HEK293 (cell line): ENCODE data around the gene DOCK4.

Experiments used
- KLF8 ChIP-seq: fragments of 450-650 bp; formaldehyde crosslinking; IDR thresholded peaks from 2 replicates; pipeline ENCODE4 v1.5.1; 2016; ENCODE audit warnings: missing biosample characterization, missing genetic modification characterization
- ZFP41 ChIP-seq: fragments of 450-650 bp; formaldehyde crosslinking; IDR thresholded peaks from 2 replicates; pipeline ENCODE4 v1.5.1; 2016; ENCODE audit warnings: missing biosample characterization, missing genetic modification characterization, borderline replicate concordance
- ZNF132 ChIP-seq: fragments of 450-650 bp; formaldehyde crosslinking; IDR thresholded peaks from 2 replicates; pipeline ENCODE4 v1.5.1; 2017; ENCODE audit warnings: missing biosample characterization, missing genetic modification characterization, borderline replicate concordance
- ZNF157 ChIP-seq: fragments of 450-650 bp; formaldehyde crosslinking; IDR thresholded peaks from 2 replicates; pipeline ENCODE4 v1.5.1; 2016; ENCODE audit warnings: missing biosample characterization, missing genetic modification characterization
- ZNF184 ChIP-seq: fragments of 450-650 bp; IDR thresholded peaks from 2 replicates; pipeline ENCODE4 v1.5.1; 2018; ENCODE audit warnings: missing biosample characterization, mild to moderate bottlenecking, missing genetic modification characterization
- ZNF19 ChIP-seq: fragments of 450-650 bp; formaldehyde crosslinking; IDR thresholded peaks from 2 replicates; pipeline ENCODE4; 2016; ENCODE audit warnings: missing biosample characterization, missing genetic modification characterization, low read depth
- ZNF2 ChIP-seq: fragments of 450-650 bp; formaldehyde crosslinking; IDR thresholded peaks from 2 replicates; pipeline ENCODE4 v1.5.1; 2016; ENCODE audit warnings: missing biosample characterization, missing genetic modification characterization
- ZNF239 ChIP-seq: fragments of 450-650 bp; formaldehyde crosslinking; IDR thresholded peaks from 2 replicates; pipeline ENCODE4 v1.5.1; 2016; ENCODE audit warnings: missing biosample characterization, missing genetic modification characterization
- ZNF24 ChIP-seq: fragments of 450-650 bp; formaldehyde crosslinking; IDR thresholded peaks from 2 replicates; pipeline ENCODE4 v1.5.1; 2016; ENCODE audit warnings: missing biosample characterization, missing genetic modification characterization
- ZNF248 ChIP-seq: fragments of 450-650 bp; formaldehyde crosslinking; IDR thresholded peaks from 2 replicates; pipeline ENCODE4 v1.5.1; 2017; ENCODE audit warnings: missing biosample characterization, missing genetic modification characterization
- ZNF292 ChIP-seq: fragments of 450-650 bp; formaldehyde crosslinking; IDR thresholded peaks from 2 replicates; pipeline ENCODE4 v1.5.1; 2016; ENCODE audit warnings: low read depth, missing biosample characterization, missing genetic modification characterization, borderline replicate concordance
- ZNF423 ChIP-seq: fragments of 450-650 bp; formaldehyde crosslinking; IDR thresholded peaks from 2 replicates; pipeline ENCODE4 v1.5.1; 2016; ENCODE audit warnings: missing biosample characterization, missing genetic modification characterization
- ZNF433 ChIP-seq: fragments of 450-650 bp; formaldehyde crosslinking; IDR thresholded peaks from 2 replicates; pipeline ENCODE4 v1.5.1; 2016; ENCODE audit warnings: missing biosample characterization, missing genetic modification characterization, low read depth
- ZNF549 ChIP-seq: fragments of 450-650 bp; IDR thresholded peaks from 2 replicates; pipeline ENCODE4 v1.5.1; 2018; ENCODE audit warnings: missing biosample characterization, missing genetic modification characterization, mild to moderate bottlenecking, inconsistent platforms, moderate library complexity
- ZNF626 ChIP-seq: fragments of 450-650 bp; sonication (Bioruptor Pico); formaldehyde crosslinking; IDR thresholded peaks from 2 replicates; pipeline ENCODE4 v1.5.1; 2018; ENCODE audit warnings: missing biosample characterization, missing genetic modification characterization, inconsistent platforms
- ZNF664 ChIP-seq: fragments of 450-650 bp; formaldehyde crosslinking; IDR thresholded peaks from 2 replicates; pipeline ENCODE4 v1.5.1; 2016; ENCODE audit warnings: missing biosample characterization, missing genetic modification characterization
- ZNF677 ChIP-seq: fragments of 450-650 bp; IDR thresholded peaks from 2 replicates; pipeline ENCODE4 v1.5.0; 2018; ENCODE audit warnings: missing biosample characterization, mild to moderate bottlenecking, missing genetic modification characterization, moderate library complexity
- ZNF707 ChIP-seq: fragments of 450-650 bp; formaldehyde crosslinking; IDR thresholded peaks from 2 replicates; pipeline ENCODE4 v1.5.1; 2016; ENCODE audit warnings: missing biosample characterization, missing genetic modification characterization
- ZNF791 ChIP-seq: fragments of 450-650 bp; formaldehyde crosslinking; IDR thresholded peaks from 2 replicates; pipeline ENCODE4 v1.5.1; 2016; ENCODE audit warnings: missing biosample characterization, missing genetic modification characterization
- ZNF837 ChIP-seq: fragments of 450-650 bp; formaldehyde crosslinking; IDR thresholded peaks from 2 replicates; pipeline ENCODE4 v1.5.1; 2016; ENCODE audit warnings: missing biosample characterization, missing genetic modification characterization
- ZNF843 ChIP-seq: fragments of 450-650 bp; formaldehyde crosslinking; IDR thresholded peaks from 2 replicates; pipeline ENCODE4 v1.5.1; 2016; ENCODE audit warnings: missing biosample characterization, missing genetic modification characterization
- ZSCAN16 ChIP-seq: fragments of 450-650 bp; formaldehyde crosslinking; IDR thresholded peaks from 2 replicates; pipeline ENCODE4 v1.5.1; 2016; ENCODE audit warnings: missing biosample characterization, missing genetic modification characterization
- ZSCAN30 ChIP-seq: fragments of 450-650 bp; IDR thresholded peaks from 2 replicates; pipeline ENCODE4 v1.5.1; 2018; ENCODE audit warnings: missing biosample characterization, mild to moderate bottlenecking, missing genetic modification characterization, moderate library complexity
- TF ChIP-seq, protein P1 (sequence below): fragments of 450-650 bp; formaldehyde crosslinking; IDR thresholded peaks from 2 replicates; pipeline ENCODE4 v1.5.1; 2016; ENCODE audit warnings: missing biosample characterization, missing genetic modification characterization, low read depth
- TF ChIP-seq, protein P2 (sequence below): fragments of 450-650 bp; IDR thresholded peaks from 2 replicates; pipeline ENCODE4 v1.5.1; 2018; ENCODE audit warnings: missing biosample characterization, missing genetic modification characterization
- TF ChIP-seq, protein P3 (sequence below): fragments of 450-650 bp; formaldehyde crosslinking; IDR thresholded peaks from 2 replicates; pipeline ENCODE4 v1.5.0; 2017; ENCODE audit warnings: missing biosample characterization, missing genetic modification characterization, borderline replicate concordance
- TF ChIP-seq, protein P4 (sequence below): fragments of 450-650 bp; formaldehyde crosslinking; IDR thresholded peaks from 2 replicates; pipeline ENCODE4 v1.5.1; 2016; ENCODE audit warnings: missing biosample characterization, missing genetic modification characterization
- TF ChIP-seq, protein P5 (sequence below): fragments of 450-650 bp; formaldehyde crosslinking; conservative IDR thresholded peaks from 2 replicates; pipeline ENCODE4 v1.5.1; 2016; ENCODE audit warnings: low read depth, missing biosample characterization, missing genetic modification characterization

Gene DOCK4

DNA sequence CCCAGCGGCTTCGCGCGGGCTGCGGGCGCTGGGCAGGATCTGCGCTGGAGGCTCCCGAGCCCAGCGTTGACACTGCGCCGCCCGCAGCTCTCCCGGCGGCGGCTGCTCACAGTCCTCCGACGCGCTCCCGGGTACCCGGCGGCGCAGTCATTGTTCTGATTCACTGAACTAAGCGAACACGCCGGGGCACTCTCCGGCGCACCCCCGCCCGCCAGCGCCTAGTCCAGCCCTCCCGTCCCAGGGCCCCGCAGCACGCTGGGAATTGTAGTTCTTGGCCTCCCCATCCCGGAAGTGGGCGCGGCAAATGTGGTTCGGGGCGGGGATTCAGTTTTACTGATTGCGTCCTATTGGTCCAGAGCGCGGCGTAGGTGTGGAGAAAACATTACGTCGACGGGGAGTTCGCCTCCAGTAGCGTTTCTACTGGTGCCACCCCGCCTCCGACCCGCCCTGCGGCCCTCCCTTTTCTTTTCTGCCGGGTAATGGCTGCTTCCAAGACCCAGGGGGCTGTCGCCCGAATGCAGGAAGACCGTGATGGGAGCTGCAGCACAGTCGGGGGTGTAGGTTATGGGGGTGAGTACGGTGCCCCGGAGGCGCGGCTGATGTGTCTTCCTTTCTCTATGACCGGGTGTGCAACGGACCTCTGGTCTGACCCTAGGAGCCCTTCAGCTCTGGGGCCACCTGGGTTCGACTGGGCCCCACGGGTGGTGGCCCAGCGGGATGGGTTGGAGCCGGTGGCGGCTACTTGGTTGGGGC, at the start of gene DOCK4, which contains the start of gene ZNF277 (continued):
- peak; percentile 81; the same call in 1 of the 2 replicates for TF ChIP-seq ZNF837 (tag by site-specific recombination)
- TF ChIP-seq ZNF19 (tag by site-specific recombination) = no peak
- no peak for TF ChIP-seq ZNF677 (tag by site-specific recombination)
- TF ChIP-seq ZFP41 (tag by site-specific recombination) = no peak
- TF ChIP-seq ZNF157 (tag by site-specific recombination) = no peak
- TF ChIP-seq ZSCAN16 = 0 out of 2 replicates have a peak, but pooled peaks have one; percentile 16
- TF ChIP-seq ZNF24 (tag by site-specific recombination) = peak; percentile 14; the same call in 1 of the 2 replicates
- TF ChIP-seq, protein P1, sequence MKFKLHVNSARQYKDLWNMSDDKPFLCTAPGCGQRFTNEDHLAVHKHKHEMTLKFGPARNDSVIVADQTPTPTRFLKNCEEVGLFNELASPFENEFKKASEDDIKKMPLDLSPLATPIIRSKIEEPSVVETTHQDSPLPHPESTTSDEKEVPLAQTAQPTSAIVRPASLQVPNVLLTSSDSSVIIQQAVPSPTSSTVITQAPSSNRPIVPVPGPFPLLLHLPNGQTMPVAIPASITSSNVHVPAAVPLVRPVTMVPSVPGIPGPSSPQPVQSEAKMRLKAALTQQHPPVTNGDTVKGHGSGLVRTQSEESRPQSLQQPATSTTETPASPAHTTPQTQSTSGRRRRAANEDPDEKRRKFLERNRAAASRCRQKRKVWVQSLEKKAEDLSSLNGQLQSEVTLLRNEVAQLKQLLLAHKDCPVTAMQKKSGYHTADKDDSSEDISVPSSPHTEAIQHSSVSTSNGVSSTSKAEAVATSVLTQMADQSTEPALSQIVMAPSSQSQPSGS (tag by site-specific recombination) = peak; percentile 79
- TF ChIP-seq, protein P2, sequence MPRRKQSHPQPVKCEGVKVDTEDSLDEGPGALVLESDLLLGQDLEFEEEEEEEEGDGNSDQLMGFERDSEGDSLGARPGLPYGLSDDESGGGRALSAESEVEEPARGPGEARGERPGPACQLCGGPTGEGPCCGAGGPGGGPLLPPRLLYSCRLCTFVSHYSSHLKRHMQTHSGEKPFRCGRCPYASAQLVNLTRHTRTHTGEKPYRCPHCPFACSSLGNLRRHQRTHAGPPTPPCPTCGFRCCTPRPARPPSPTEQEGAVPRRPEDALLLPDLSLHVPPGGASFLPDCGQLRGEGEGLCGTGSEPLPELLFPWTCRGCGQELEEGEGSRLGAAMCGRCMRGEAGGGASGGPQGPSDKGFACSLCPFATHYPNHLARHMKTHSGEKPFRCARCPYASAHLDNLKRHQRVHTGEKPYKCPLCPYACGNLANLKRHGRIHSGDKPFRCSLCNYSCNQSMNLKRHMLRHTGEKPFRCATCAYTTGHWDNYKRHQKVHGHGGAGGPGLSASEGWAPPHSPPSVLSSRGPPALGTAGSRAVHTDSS = no peak
- TF ChIP-seq ZSCAN30 (tag by site-specific recombination) = peak; percentile 88
- TF ChIP-seq ZNF292 (tag by site-specific recombination) = no peak
- TF ChIP-seq ZNF791 (tag by site-specific recombination) = no peak
- peak; percentile 91 for TF ChIP-seq ZNF423
- peak; percentile 75; the same call in 1 of the 2 replicates for TF ChIP-seq ZNF2
- TF ChIP-seq ZNF626 = no peak
- TF ChIP-seq, protein P3, sequence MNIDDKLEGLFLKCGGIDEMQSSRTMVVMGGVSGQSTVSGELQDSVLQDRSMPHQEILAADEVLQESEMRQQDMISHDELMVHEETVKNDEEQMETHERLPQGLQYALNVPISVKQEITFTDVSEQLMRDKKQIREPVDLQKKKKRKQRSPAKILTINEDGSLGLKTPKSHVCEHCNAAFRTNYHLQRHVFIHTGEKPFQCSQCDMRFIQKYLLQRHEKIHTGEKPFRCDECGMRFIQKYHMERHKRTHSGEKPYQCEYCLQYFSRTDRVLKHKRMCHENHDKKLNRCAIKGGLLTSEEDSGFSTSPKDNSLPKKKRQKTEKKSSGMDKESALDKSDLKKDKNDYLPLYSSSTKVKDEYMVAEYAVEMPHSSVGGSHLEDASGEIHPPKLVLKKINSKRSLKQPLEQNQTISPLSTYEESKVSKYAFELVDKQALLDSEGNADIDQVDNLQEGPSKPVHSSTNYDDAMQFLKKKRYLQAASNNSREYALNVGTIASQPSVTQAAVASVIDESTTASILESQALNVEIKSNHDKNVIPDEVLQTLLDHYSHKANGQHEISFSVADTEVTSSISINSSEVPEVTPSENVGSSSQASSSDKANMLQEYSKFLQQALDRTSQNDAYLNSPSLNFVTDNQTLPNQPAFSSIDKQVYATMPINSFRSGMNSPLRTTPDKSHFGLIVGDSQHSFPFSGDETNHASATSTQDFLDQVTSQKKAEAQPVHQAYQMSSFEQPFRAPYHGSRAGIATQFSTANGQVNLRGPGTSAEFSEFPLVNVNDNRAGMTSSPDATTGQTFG = no peak
- TF ChIP-seq ZNF664 (tag by site-specific recombination) = no peak
- TF ChIP-seq ZNF433 = no peak
- peak; percentile 93 for TF ChIP-seq KLF8 (tag by site-specific recombination)
- TF ChIP-seq, protein P4, sequence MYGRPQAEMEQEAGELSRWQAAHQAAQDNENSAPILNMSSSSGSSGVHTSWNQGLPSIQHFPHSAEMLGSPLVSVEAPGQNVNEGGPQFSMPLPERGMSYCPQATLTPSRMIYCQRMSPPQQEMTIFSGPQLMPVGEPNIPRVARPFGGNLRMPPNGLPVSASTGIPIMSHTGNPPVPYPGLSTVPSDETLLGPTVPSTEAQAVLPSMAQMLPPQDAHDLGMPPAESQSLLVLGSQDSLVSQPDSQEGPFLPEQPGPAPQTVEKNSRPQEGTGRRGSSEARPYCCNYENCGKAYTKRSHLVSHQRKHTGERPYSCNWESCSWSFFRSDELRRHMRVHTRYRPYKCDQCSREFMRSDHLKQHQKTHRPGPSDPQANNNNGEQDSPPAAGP = no peak
- no peak for TF ChIP-seq ZNF184 (tag by site-specific recombination)
- TF ChIP-seq ZNF132 = no peak
- no peak for TF ChIP-seq ZNF707 (tag by site-specific recombination)
- TF ChIP-seq ZNF843 (tag by site-specific recombination) = peak; percentile 30; the same call in 1 of the 2 replicates
- TF ChIP-seq ZNF248 (tag by site-specific recombination) = no peak
- no peak for TF ChIP-seq ZNF549 (tag by site-specific recombination)
- TF ChIP-seq, protein P5, sequence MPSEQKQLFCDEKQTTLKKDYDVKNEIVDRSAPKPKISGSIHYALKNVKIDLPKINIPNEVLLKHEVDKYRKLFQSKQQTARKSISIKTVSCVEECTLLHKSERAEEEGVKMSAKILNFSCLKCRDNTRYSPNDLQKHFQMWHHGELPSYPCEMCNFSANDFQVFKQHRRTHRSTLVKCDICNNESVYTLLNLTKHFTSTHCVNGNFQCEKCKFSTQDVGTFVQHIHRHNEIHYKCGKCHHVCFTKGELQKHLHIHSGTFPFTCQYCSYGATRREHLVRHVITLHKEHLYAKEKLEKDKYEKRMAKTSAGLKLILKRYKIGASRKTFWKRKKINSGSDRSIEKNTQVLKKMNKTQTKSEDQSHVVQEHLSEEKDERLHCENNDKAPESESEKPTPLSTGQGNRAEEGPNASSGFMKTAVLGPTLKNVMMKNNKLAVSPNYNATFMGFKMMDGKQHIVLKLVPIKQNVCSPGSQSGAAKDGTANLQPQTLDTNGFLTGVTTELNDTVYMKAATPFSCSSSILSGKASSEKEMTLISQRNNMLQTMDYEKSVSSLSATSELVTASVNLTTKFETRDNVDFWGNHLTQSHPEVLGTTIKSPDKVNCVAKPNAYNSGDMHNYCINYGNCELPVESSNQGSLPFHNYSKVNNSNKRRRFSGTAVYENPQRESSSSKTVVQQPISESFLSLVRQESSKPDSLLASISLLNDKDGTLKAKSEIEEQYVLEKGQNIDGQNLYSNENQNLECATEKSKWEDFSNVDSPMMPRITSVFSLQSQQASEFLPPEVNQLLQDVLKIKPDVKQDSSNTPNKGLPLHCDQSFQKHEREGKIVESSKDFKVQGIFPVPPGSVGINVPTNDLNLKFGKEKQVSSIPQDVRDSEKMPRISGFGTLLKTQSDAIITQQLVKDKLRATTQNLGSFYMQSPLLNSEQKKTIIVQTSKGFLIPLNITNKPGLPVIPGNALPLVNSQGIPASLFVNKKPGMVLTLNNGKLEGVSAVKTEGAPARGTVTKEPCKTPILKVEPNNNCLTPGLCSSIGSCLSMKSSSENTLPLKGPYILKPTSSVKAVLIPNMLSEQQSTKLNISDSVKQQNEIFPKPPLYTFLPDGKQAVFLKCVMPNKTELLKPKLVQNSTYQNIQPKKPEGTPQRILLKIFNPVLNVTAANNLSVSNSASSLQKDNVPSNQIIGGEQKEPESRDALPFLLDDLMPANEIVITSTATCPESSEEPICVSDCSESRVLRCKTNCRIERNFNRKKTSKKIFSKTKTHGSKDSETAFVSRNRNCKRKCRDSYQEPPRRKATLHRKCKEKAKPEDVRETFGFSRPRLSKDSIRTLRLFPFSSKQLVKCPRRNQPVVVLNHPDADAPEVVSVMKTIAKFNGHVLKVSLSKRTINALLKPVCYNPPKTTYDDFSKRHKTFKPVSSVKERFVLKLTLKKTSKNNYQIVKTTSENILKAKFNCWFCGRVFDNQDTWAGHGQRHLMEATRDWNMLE = no peak
- TF ChIP-seq ZNF239 (tag by site-specific recombination) = no peak
